Measurements from ENCODE around the gene HIF3A.

HIF3A gene

GRCh38 chr19:46383171-46383815 is 86.5 kb downstream of the HIF3A start:
- H3K4ac ChIP-seq (ENCODE audit: low read length): no peak overlapping the region
- H2AK5ac ChIP-seq (ENCODE audit: low read depth, low read length): no peak overlapping the region
- H4K91ac ChIP-seq (ENCODE audit: low read depth, low read length, poor library complexity): no peak overlapping the region
- H2BK15ac ChIP-seq (ENCODE audit: low read length): no peak overlapping the region
- WGBS, 2 donors (ENCODE audit: extremely low coverage in 2 of 2, insufficient read length in 2 of 2, insufficient replicate concordance in 1 of 2): no CpG with 5 or more reads among the region's 23 CpGs
- H2BK5ac ChIP-seq (ENCODE audit: low read length): no peak overlapping the region
- no peak overlapping the region for H3K14ac ChIP-seq (ENCODE audit: low read length)
- H2AFZ ChIP-seq (ENCODE audit: low read length): no peak overlapping the region
- peaks cover 4% of the 10 kb centered on the region for H3K79me1 ChIP-seq (ENCODE audit: low read depth, low read length)
- peaks cover 3 to 9% of the 10 kb centered on the region in 2 donors for H3K9me3 ChIP-seq (replicated peaks in 1 of 2; ENCODE audit: control insufficient read depth in 2 of 2, insufficient read depth in 1 of 2, low read depth in 1 of 2, low read length in 2 of 2)
- peaks cover 55 to 99% of the 10 kb centered on the region in 2 donors for H3K36me3 ChIP-seq (replicated peaks in 1 of 2; ENCODE audit: control insufficient read depth in 2 of 2, insufficient read depth in 2 of 2, low read length in 2 of 2)
- no peak overlapping the region for H3K4me2 ChIP-seq (ENCODE audit: insufficient read depth, low read length, poor library complexity, severe bottlenecking)
- H3K23ac ChIP-seq (ENCODE audit: low read depth, low read length, poor library complexity): no peak overlapping the region
- no peaks in the 10 kb centered on the region for H3K27me3 ChIP-seq (ENCODE audit: control insufficient read depth in 3 of 3, insufficient read depth in 3 of 3, low read depth in 1 of 3, low read length in 3 of 3)
- H3K18ac ChIP-seq (ENCODE audit: low read length): no peak overlapping the region
- H2BK120ac ChIP-seq (ENCODE audit: low read depth, low read length): no peak overlapping the region
- no peaks in the 10 kb centered on the region for H3K4me1 ChIP-seq (ENCODE audit: control insufficient read depth in 2 of 2, insufficient read depth in 1 of 2, low read depth in 1 of 2, low read length in 2 of 2)
- H3K4me3 ChIP-seq (ENCODE audit: low read length in 2 of 2): no peak overlapping the region
- H3K27ac ChIP-seq (replicated peaks; ENCODE audit: low read length): no peak overlapping the region
- H2BK12ac ChIP-seq (ENCODE audit: low read length): no peak overlapping the region
- H4K8ac ChIP-seq (ENCODE audit: low read depth, low read length): no peak overlapping the region
- no peak overlapping the region for H3K9ac ChIP-seq (ENCODE audit: low read depth, low read length, poor library complexity)
- no peak for DNase-seq (ENCODE audit: low spot score)

GRCh38 chr19:46383846-46384245 is 87.0 kb downstream of the HIF3A start:
- H3K23ac ChIP-seq (ENCODE audit: low read depth, low read length, poor library complexity): no peak overlapping the region
- H2AK5ac ChIP-seq (ENCODE audit: low read depth, low read length): no peak overlapping the region
- no peaks in the 10 kb centered on the region for H3K4me1 ChIP-seq (ENCODE audit: control insufficient read depth in 2 of 2, insufficient read depth in 1 of 2, low read depth in 1 of 2, low read length in 2 of 2)
- no peak overlapping the region for H3K27ac ChIP-seq (replicated peaks; ENCODE audit: low read length)
- peak overlapping the region; percentile 34 for H3K9ac ChIP-seq (ENCODE audit: low read depth, low read length, poor library complexity)
- H4K91ac ChIP-seq (ENCODE audit: low read depth, low read length, poor library complexity): no peak overlapping the region
- no peak overlapping the region for H2BK120ac ChIP-seq (ENCODE audit: low read depth, low read length)
- no CpG with 5 or more reads among the region's 7 CpGs for WGBS, 2 donors (ENCODE audit: extremely low coverage in 2 of 2, insufficient read length in 2 of 2, insufficient replicate concordance in 1 of 2)
- no peak overlapping the region for H4K8ac ChIP-seq (ENCODE audit: low read depth, low read length)
- H3K4me3 ChIP-seq (ENCODE audit: low read length in 2 of 2): no peak overlapping the region
- peaks cover 4% of the 10 kb centered on the region for H3K79me1 ChIP-seq (ENCODE audit: low read depth, low read length)
- no peak overlapping the region for H3K14ac ChIP-seq (ENCODE audit: low read length)
- no peak for DNase-seq (ENCODE audit: low spot score)
- no peak overlapping the region for H3K4me2 ChIP-seq (ENCODE audit: insufficient read depth, low read length, poor library complexity, severe bottlenecking)
- no peak overlapping the region for H2BK12ac ChIP-seq (ENCODE audit: low read length)
- peaks cover 61 to 99% of the 10 kb centered on the region in 2 donors for H3K36me3 ChIP-seq (replicated peaks in 1 of 2; ENCODE audit: control insufficient read depth in 2 of 2, insufficient read depth in 2 of 2, low read length in 2 of 2)
- H3K18ac ChIP-seq (ENCODE audit: low read length): no peak overlapping the region
- H3K4ac ChIP-seq (ENCODE audit: low read length): no peak overlapping the region
- H2BK15ac ChIP-seq (ENCODE audit: low read length): no peak overlapping the region
- peaks cover 3 to 14% of the 10 kb centered on the region in 2 donors for H3K9me3 ChIP-seq (replicated peaks in 1 of 2; ENCODE audit: control insufficient read depth in 2 of 2, insufficient read depth in 1 of 2, low read depth in 1 of 2, low read length in 2 of 2)
- H2BK5ac ChIP-seq (ENCODE audit: low read length): no peak overlapping the region
- no peak overlapping the region for H2AFZ ChIP-seq (ENCODE audit: low read length)
- no peaks in the 10 kb centered on the region for H3K27me3 ChIP-seq (ENCODE audit: control insufficient read depth in 3 of 3, insufficient read depth in 3 of 3, low read depth in 1 of 3, low read length in 3 of 3)

GRCh38 chr19:46384396-46384795 is 87.6 kb downstream of the HIF3A start:
- H2BK12ac ChIP-seq (ENCODE audit: low read length): no peak overlapping the region
- no peak overlapping the region for H2BK120ac ChIP-seq (ENCODE audit: low read depth, low read length)
- H3K4me2 ChIP-seq (ENCODE audit: insufficient read depth, low read length, poor library complexity, severe bottlenecking): no peak overlapping the region
- no peak overlapping the region for H3K27ac ChIP-seq (replicated peaks; ENCODE audit: low read length)
- H2BK15ac ChIP-seq (ENCODE audit: low read length): no peak overlapping the region
- no peak overlapping the region for H2BK5ac ChIP-seq (ENCODE audit: low read length)
- no peak overlapping the region for H3K14ac ChIP-seq (ENCODE audit: low read length)
- no CpG with 5 or more reads among the region's 11 CpGs for WGBS, 2 donors (ENCODE audit: extremely low coverage in 2 of 2, insufficient read length in 2 of 2, insufficient replicate concordance in 1 of 2)
- peaks cover 59 to 99% of the 10 kb centered on the region in 2 donors for H3K36me3 ChIP-seq (replicated peaks in 1 of 2; ENCODE audit: control insufficient read depth in 2 of 2, insufficient read depth in 2 of 2, low read length in 2 of 2)
- H4K91ac ChIP-seq (ENCODE audit: low read depth, low read length, poor library complexity): no peak overlapping the region
- peaks cover 4% of the 10 kb centered on the region for H3K79me1 ChIP-seq (ENCODE audit: low read depth, low read length)
- H3K4me3 ChIP-seq (ENCODE audit: low read length in 2 of 2): no peak overlapping the region
- no peak overlapping the region for H2AFZ ChIP-seq (ENCODE audit: low read length)
- H4K8ac ChIP-seq (ENCODE audit: low read depth, low read length): no peak overlapping the region
- H3K23ac ChIP-seq (ENCODE audit: low read depth, low read length, poor library complexity): no peak overlapping the region
- peak overlapping the region; percentile 7 for H3K9ac ChIP-seq (ENCODE audit: low read depth, low read length, poor library complexity)
- peaks cover 4 to 16% of the 10 kb centered on the region in 2 donors for H3K9me3 ChIP-seq (replicated peaks in 1 of 2; ENCODE audit: control insufficient read depth in 2 of 2, insufficient read depth in 1 of 2, low read depth in 1 of 2, low read length in 2 of 2)
- no peak overlapping the region for H2AK5ac ChIP-seq (ENCODE audit: low read depth, low read length)
- no peak for DNase-seq (ENCODE audit: low spot score)
- no peak overlapping the region for H3K4ac ChIP-seq (ENCODE audit: low read length)
- H3K4me1 ChIP-seq (ENCODE audit: control insufficient read depth in 2 of 2, insufficient read depth in 1 of 2, low read depth in 1 of 2, low read length in 2 of 2): no peaks in the 10 kb centered on the region
- no peak overlapping the region for H3K18ac ChIP-seq (ENCODE audit: low read length)
- H3K27me3 ChIP-seq (ENCODE audit: control insufficient read depth in 3 of 3, insufficient read depth in 3 of 3, low read depth in 1 of 3, low read length in 3 of 3): no peaks in the 10 kb centered on the region

- no CpG with 5 or more reads among the region's 11 CpGs for WGBS, 2 donors (ENCODE audit: extremely low coverage in 2 of 2, insufficient read length in 2 of 2, insufficient replicate concordance in 1 of 2)
- peaks cover 65 to 99% of the 10 kb centered on the region in 2 donors for H3K36me3 ChIP-seq (replicated peaks in 1 of 2; ENCODE audit: control insufficient read depth in 2 of 2, insufficient read depth in 2 of 2, low read length in 2 of 2)
- H3K27ac ChIP-seq (replicated peaks; ENCODE audit: low read length): no peak overlapping the region
- no peak overlapping the region for H2BK12ac ChIP-seq (ENCODE audit: low read length)
- peaks cover 6% of the 10 kb centered on the region for H3K79me1 ChIP-seq (ENCODE audit: low read depth, low read length)
- H2BK5ac ChIP-seq (ENCODE audit: low read length): no peak overlapping the region
- no peaks in the 10 kb centered on the region for H3K4me1 ChIP-seq (ENCODE audit: control insufficient read depth in 2 of 2, insufficient read depth in 1 of 2, low read depth in 1 of 2, low read length in 2 of 2)
- H3K9me3 ChIP-seq (replicated peaks in 1 of 2; ENCODE audit: control insufficient read depth in 2 of 2, insufficient read depth in 1 of 2, low read depth in 1 of 2, low read length in 2 of 2): peaks cover 6 to 11% of the 10 kb centered on the region in 2 donors
- H2AFZ ChIP-seq (ENCODE audit: low read length): no peak overlapping the region
- no peak overlapping the region for H3K9ac ChIP-seq (ENCODE audit: low read depth, low read length, poor library complexity)
- H4K8ac ChIP-seq (ENCODE audit: low read depth, low read length): no peak overlapping the region
- no peak overlapping the region for H3K23ac ChIP-seq (ENCODE audit: low read depth, low read length, poor library complexity)
- no peak overlapping the region for H3K18ac ChIP-seq (ENCODE audit: low read length)
- no peak overlapping the region for H3K4me3 ChIP-seq (ENCODE audit: low read length in 2 of 2)
- no peak overlapping the region for H2AK5ac ChIP-seq (ENCODE audit: low read depth, low read length)
- H2BK15ac ChIP-seq (ENCODE audit: low read length): no peak overlapping the region
- DNase-seq (ENCODE audit: low spot score): no peak
- H3K4ac ChIP-seq (ENCODE audit: low read length): no peak overlapping the region
- no peak overlapping the region for H3K4me2 ChIP-seq (ENCODE audit: insufficient read depth, low read length, poor library complexity, severe bottlenecking)
- no peak overlapping the region for H3K14ac ChIP-seq (ENCODE audit: low read length)
- no peak overlapping the region for H4K91ac ChIP-seq (ENCODE audit: low read depth, low read length, poor library complexity)
- H2BK120ac ChIP-seq (ENCODE audit: low read depth, low read length): no peak overlapping the region
- H3K27me3 ChIP-seq (ENCODE audit: control insufficient read depth in 3 of 3, insufficient read depth in 3 of 3, low read depth in 1 of 3, low read length in 3 of 3): no peaks in the 10 kb centered on the region
These were observed 88.8 kb downstream of the HIF3A start for GRCh38 chr19:46385636-46386035.
